ENCODE results near the gene CDC42BPA.
"Not testable (repeated sequence)": the region's sequence is repeated elsewhere in the genome, so short reads cannot be mapped to it uniquely, and the experiment has no call there.

Gene CDC42BPA, protein sequence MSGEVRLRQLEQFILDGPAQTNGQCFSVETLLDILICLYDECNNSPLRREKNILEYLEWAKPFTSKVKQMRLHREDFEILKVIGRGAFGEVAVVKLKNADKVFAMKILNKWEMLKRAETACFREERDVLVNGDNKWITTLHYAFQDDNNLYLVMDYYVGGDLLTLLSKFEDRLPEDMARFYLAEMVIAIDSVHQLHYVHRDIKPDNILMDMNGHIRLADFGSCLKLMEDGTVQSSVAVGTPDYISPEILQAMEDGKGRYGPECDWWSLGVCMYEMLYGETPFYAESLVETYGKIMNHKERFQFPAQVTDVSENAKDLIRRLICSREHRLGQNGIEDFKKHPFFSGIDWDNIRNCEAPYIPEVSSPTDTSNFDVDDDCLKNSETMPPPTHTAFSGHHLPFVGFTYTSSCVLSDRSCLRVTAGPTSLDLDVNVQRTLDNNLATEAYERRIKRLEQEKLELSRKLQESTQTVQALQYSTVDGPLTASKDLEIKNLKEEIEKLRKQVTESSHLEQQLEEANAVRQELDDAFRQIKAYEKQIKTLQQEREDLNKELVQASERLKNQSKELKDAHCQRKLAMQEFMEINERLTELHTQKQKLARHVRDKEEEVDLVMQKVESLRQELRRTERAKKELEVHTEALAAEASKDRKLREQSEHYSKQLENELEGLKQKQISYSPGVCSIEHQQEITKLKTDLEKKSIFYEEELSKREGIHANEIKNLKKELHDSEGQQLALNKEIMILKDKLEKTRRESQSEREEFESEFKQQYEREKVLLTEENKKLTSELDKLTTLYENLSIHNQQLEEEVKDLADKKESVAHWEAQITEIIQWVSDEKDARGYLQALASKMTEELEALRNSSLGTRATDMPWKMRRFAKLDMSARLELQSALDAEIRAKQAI (N-terminal part only)

DNA sequence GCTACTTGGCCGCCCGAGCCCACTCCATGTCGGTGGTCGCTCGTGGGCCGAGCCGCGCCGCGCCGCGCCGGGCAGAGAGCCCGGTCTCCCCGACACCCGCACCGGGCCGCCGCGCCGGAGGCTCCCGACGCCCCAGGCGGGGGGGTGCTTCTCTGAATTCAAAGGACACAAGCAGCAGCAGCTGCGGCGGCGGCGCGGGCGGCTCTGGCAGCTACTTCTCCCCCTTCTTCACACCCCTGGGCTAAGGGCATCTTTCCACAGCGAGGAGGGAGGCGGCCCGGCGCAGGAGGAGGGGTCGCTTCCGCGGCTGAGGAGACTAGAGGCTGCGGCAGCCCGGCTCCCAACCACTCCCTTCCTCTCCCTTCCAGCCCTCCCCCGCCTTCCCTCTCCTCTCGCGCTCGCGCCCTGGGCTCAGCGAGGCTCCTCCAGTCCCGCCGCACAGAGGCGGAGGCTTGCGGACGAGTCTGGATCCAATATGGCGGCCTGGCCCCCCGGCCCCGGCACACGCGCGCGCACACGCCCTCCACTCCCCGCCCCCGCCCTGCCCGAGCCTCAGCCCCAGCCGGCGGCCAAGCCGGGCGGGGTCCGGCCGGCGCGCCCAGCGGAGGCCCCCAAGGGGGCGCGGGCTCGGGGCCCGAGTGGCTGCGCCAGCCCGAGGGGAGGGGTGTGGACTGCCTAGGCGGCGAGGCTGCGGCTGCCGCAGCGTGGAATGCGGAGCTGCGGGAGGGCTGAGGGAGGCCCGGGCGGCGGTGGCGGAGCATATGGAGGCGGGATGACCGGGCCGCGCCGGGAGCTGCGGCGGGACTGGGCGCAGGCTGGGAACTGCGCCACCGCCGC is at the start of gene CDC42BPA:
TSS of gene CDC42BPA (minus strand) at position 477 of the 837 bp plus-strand sequence. CDS start 1,310 bp downstream, outside the sequence.
- DNase-seq (ENCODE audit: low read depth) = no peak

DNA sequence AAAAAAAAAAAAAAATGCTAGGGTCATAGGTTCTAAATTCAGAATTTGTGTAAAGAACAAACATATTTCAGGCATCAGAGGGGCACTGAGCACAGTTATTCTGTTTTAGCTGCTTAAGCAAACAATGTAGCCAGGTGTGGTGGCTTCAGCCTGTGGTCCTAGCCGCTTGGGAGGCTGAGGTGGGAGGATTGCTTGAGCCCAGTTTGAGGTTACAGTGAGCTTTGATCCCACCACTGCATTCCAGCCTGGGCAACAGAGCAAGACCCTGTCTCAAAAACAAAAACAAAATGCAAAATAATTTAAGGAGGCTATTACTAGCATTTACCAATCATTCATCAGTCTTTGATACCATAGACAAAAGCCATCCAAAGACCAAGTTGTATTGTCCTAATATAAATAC is 49.7 kb upstream of the CDC42BPA start:
- DNase-seq (ENCODE audit: low read depth) = no peak

DNA sequence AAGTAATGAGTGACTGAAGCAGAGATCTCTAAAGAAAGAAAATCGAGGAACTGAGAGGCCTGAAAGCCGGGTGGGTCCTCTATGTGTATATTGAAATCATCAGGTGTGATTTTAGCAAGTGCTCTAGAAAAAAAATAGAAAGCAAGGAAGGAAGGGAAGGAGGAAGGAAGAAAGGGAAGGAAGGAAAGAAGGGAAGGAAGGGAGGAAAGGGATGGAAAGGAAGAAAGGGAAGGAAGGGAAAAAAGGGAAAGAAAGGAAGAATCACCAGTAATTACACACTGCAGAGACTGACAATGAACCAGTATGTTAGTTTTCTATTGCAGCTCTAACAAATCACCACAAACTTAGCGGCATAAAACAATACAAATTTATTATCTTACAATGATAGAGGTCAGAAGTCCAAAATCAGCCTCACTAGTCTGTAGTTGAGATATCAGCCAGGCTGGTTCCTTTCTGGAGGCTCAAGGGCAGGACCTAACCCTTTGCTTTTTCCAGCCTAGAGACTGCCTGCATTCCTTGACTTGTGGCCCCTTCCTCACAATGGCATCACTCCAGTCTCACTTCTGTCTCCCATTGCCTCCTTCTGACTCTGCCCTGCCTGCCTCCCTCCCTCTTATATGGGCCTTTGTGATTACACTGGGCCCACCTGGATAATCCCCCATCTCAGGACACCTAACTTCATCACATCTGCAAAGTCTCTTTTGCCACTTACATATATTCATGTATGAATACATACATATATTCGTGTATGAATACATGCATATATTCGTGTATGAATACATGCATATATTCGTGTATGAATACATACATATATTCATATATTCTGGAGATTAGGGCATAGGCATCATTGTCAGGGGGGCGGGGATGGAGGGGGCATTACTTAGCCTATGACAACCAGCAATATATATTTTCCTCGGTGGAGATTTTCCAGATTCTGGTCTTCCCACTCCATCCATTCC is 47.5 kb upstream of the CDC42BPA start:
- no peak for DNase-seq (ENCODE audit: low read depth)

DNA sequence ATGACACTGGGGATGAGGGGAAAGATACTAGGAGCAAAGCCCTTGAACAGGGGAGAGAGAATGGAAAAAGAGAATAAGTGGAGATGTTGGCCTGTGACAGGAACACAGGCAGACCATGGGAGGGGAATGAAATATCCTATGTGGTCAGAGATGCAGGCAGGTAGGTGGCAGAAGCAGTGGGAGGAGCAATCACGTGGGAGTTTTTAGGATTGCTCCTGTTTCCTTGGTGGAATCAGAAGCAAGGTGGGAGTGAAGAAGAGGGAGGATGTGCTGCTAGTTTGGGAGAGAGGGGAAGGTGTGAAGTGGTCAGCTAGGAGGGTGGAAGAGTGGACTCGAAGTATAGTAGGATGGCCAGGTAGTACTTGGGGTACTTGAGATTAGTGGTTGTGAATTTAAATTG is 46.4 kb upstream of the CDC42BPA start:
- no peak for DNase-seq (ENCODE audit: low read depth)

DNA sequence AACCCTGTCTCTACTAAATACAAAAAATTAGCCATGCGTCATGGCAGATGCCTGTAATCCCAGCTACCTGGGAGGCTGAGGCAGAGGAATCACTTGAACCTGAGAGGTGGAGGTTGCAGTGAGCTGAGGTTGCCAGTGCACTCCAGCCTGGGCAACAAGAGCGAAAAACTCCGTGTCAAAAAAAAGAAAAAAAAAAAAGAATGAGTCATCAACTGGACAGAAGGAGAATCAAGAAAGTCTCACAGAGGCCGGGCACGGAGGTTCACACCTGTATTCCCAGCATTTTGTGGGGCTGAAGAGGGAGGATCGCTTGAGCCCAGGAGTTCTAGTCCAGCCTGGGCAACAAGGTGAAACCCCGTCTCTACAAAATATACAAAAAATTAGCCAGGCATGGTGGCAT is 45.5 kb upstream of the CDC42BPA start:
- no peak for DNase-seq (ENCODE audit: low read depth)

DNA sequence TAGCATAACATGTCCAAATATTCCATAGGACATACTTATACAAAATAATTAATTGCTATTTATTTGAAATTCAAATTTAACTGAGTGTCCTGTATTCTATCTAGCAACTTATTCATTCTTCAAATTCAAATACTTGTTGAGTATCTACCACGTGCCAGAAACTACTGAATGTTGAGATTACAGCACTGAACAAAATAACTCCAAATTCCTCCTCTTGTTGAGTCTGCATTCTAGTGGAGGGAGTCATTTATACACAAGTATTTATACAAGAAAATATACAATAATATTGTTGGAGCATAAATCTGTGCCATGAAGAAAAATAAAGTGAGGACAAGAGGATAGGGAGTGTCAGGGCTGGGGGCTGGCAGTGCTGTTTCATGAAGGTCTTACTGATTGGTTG is 43.7 kb upstream of the CDC42BPA start:
- no peak for DNase-seq (ENCODE audit: low read depth)

DNA sequence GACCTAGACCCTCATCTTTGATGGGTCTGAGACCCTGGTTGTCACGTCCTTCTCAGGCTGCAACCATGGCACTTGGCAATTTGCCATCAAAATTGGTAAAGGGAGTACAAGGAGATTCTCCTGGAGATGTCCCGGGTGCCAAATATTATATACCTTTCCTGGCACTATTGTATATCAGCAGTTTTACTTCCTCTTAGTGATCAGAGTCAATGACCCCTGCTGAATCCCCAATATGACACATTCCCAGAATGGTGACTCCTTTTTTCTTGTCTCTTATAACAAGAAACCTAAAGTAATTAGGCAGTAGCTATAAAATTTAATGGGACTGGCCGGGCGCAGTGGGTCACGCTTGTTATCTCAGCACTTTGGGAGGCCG is 39.6 kb upstream of the CDC42BPA start:
- DNase-seq (ENCODE audit: low read depth) = no peak

DNA sequence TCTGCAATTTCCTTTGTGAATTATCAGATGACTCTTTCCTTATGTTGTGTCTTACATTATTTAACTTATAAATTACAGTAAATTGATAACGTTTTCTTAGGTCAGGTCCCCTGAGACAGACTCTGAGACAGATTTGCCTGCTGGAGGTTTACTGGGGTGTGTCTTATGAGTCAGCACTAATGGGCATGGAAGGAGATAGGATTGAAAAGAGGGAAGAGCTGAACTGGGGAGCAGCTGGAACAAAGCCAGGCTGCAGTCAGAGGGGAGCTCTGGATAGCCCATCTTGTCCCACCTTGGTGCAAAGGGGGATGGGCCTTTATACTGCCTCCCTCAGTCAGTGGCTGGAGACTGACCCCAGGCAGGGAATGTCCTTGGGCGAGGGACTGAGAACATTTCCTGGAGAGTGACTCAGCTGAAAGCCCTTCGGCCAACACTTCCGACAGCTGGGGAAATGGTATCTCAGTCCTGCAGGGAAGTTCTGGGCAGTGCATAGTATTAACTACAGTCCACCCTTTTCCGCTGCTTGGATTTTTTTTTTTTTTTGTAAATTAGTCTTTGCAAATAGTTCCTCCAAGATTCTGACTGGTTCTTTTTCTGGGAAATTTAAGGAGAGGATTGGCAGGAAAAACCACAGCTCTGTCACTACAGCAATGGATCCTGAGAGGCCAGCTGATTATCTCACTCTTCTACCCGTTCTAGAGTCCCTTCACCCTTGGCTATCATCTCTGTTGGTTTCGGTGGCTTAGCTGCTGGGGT is 39.1 kb upstream of the CDC42BPA start:
- no peak for DNase-seq (ENCODE audit: low read depth)

DNA sequence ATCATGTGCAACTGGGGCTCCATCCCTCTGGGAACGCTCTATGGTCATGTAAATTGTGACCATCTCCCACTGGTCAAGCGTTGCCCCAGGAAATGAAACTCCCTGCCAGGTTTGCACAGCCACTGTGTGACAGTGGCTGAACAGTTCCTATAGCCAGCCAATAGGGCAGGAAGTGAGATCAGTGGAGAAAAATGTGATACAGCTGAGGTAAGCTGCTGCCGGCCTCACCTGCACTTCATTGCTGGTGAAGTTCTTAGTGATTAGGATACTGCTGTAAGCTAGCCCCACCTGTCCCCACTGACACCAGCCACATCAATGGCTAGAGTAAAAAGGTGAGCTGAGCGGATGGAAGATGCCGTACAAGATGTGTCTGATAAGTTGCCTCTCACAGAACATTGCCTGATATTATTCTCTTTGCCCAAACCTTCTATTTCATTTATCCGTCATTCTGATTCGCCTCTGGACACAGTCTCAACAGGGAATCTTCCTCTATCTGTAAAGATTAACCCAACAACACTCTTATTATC is 38.4 kb upstream of the CDC42BPA start:
- DNase-seq (ENCODE audit: low read depth) = no peak

DNA sequence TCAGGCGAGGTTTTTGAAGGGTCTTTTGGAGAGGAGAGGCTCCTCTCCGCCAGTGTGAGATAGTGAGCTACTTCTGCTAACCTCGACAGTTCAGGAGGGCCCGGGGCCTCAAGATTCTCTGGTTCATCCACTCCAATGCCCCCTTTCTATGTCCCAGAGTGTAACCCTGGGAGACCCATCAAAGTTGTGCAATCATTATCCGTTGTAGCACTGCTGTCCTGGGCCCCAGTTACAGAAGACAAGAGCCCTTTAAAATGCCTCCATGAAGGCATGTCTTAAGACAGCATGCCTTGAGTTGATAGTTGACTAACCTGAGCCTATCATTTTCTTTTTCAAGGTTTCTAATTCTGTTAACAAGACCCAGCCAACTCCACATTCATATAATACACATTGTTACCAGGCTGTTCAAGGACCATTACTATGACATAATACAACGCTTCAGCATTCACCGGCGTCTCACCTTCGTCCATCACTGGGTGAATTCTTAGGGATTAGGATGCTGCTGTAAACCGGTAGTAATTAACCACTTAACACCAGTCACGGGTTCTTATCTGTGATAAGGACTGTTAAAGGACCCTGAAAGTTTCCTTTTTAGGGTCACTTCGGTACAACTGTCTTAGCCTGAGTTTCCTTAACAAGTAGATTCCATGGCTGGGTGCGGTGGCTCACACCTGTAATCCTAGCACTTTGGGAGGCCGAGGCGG is 37.4 kb upstream of the CDC42BPA start:
- DNase-seq (ENCODE audit: low read depth) = no peak

DNA sequence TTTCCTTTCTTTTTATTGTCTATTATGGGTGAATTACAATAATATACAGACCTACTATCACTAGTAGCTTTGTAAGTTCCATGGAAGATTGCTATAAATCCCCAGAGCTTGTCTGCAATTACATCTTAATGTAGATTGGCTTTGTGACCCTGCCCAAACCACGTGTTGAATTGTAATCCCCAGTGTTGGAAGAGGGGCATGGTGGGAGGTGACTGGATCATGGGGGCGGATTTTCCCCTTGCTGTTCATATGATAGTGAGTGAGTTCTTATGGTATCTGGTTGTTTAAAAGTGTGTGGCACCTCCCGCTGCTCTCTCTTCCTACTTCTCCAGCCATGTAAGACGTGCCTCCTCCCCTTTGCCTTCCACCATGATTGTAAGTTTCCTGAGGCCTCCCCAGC is 34.9 kb upstream of the CDC42BPA start:
- DNase-seq (ENCODE audit: low read depth) = no peak

DNA sequence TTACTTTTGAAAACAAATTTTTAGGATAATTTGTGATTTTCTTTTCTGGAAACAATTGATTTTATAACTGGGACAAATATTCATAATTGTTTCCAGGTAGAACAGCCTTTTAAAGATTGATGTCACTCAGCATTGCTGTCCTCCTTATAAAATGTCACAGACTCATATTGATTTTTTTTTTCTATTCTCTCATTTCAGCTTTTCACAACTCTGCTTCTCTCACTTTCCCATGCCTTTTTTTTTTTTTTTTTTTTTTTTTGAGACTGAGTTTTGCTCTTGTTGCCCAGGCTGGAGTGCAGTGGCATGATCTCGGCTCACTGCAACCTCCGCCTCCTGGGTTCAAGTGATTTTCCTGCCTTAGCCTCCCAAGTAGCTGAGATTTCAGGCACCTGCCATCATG is 33.9 kb upstream of the CDC42BPA start:
- not testable (repeated sequence) for DNase-seq (ENCODE audit: low read depth)

DNA sequence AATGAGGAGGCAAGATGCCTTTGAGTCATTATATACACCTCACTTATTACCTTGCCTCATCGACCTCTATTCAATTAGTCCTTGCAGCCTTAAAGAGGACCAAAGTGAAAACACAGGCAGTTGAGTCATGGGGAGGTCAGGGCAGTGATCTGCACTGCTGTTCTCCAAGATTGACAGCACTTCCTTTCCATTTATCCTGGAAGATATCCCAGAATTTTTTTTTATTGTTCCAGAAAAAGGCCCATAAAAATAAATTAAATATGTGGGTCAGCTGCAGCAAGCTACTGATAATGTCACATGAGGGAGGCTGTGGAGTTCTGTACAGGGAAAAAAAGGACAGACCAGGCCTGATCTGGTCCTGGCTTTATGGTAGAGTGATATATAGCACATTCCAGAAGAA is 33.2 kb upstream of the CDC42BPA start:
- no peak for DNase-seq (ENCODE audit: low read depth)

DNA sequence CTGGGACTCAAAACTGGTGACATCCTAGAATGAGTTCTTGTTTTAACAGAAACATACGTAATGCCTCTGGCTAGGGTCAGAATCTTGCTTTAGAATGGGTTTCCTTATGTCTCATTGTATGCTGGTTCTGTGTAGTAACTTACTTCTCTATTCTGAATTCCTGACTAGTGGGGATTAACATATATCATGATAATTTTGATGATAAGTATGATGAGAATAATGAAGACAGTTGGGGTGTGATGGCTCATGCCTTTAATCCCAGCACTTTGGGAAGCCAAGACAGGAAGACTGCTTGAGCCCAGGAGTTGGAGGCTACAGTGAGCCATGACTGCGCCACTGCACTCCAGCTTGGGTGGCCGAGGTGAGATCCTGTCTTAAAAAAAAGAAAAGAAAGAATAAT is 31.7 kb upstream of the CDC42BPA start:
- no peak for DNase-seq (ENCODE audit: low read depth)

DNA sequence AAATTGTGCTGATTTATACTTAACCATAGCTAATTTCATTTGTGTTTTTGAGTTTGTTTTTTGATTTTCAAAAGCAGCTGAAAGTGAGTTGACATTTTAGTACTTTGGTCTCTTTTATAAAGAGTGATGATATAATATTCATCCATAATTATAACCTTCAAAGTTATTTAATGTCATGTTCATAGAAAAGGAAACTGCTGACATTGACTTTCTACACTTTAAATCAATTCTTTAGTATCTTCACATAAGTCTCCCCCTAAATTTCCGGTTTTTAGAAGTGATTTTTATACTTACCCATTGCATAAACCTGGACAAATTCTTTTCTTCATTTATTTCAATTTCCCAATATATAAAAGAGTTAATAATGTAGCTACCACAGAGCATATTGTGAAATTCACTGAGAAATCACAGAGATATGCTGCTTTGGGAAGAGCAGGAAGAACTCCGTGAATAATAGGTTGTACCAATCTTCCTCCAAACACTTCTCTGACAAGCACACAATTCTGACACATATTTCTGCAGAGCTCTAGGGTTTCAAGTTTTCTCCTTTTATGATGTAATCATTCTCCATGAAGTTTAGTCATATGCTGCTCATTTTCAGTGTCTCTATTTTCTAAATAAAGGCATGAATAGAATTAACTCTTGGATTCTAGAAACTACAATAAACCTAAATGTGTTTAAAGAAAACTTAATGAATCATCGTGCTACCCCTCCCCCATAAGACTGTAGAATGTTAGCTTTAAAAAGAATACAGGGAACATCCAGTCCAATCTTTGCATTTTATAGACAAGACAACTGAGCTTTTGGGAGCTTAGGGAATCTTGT is 25.6 kb upstream of the CDC42BPA start:
- DNase-seq (ENCODE audit: low read depth) = no peak

DNA sequence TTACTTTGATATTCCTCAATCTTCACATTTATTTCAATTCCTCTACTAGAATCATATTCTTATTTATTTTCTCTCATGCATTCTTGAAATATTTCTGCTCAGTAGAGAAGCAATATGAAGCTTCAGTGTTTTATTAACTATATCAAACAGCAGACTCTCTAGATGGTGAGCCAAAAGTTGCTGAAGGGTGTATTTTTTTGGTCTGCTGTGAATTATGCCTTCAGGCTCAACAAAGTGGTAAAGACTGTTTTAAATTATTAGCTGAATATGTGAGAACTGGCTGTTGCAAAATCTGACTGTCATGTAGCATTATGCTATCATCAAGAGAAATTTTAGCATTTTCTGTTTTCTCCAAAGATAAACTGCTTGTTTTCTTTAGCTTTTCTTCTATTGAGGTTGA is 24.9 kb upstream of the CDC42BPA start:
- DNase-seq (ENCODE audit: low read depth) = no peak

DNA sequence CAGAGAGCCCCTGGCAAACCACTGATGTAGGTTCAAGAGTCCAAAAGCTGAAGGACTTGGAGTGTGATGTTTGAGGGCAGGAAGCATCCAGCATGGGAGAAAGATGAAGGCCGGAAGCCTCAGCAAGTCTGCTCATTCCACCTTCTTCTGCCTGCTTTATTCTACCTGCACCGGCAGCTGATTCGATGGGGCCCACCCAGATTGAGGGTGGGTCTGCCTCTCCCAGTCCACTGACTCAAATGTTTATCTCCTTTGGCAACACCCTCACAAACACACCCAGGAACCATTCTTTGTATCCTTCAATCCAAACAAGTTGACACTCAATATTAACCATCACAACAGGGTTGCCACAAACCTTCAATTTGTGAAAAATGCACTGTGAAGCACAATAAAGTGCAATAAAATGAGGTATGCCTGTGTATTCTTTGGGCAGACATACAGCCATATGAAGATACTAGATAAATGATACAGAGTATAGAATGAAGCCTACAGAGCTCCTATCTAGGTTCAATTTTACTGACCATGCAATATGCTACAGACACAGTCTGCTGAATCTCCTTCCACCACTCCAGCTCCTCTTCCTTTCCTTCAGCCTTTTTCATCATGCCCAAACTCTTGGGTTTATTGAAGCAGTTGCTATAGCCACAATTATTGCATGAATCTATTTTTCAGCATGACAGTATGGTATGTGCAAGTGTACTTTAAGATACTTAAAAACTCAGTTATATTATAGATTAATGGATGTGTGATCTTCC is 24.0 kb upstream of the CDC42BPA start:
- DNase-seq (ENCODE audit: low read depth) = no peak

DNA sequence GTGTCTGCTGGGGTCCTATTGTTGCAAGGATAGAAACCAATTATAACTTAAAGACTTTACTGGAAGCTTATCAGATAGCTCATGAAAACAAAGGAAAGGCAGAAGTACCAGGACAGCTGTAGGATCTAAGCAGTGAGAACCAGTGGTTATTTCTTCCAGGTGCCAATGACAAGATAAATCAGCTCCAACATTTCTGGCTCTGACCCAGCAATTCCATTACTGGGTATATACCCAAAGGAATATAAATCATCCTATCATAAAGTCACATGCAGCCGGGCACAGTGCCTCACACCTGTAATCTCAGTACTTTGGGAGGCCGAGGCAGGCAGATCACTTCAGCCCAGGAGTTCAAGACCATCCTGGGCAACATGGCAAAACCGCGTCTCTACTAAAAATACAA is 17.8 kb upstream of the CDC42BPA start:
- not testable (repeated sequence) for DNase-seq (ENCODE audit: low read depth)

All from stimulated activated CD8-positive, alpha-beta memory T cell treated with anti-CD3 and anti-CD28 coated beads, Interleukin-15, amount 100 ng/mL, for 1 hour (primary cell).